GM12801 (cell line): Measurements from ENCODE around the gene NUP98.
A peak's percentile ranks its signal among the peaks of the same experiment; 100 is the strongest.

Experiments
- CTCF ChIP-seq: IDR thresholded peaks from one replicate; pipeline ENCODE4 v1.5.1; 2011; ENCODE audit warnings: control low read depth; ENCODE audit not compliant: insufficient read length; ENCODE audit errors: extremely low read depth

Gene NUP98

GRCh38 chr11:3825473-3826154 is 28.3 kb upstream of the NUP98 start:
- TF ChIP-seq CTCF = no peak

- peak; percentile 73 for TF ChIP-seq CTCF
These were observed 27.5 kb upstream of the NUP98 start for GRCh38 chr11:3824714-3825472.

- TF ChIP-seq CTCF = no peak
These were observed 26.6 kb upstream of the NUP98 start for GRCh38 chr11:3823762-3824506.

GRCh38 chr11:3823303-3823702 is 25.9 kb upstream of the NUP98 start:
- no peak for TF ChIP-seq CTCF

- TF ChIP-seq CTCF = no peak
These were observed 25.0 kb upstream of the NUP98 start for GRCh38 chr11:3822312-3822711.

- TF ChIP-seq CTCF = no peak
These were observed 23.6 kb upstream of the NUP98 start for GRCh38 chr11:3820971-3821370.

GRCh38 chr11:3817181-3817800 is 19.9 kb upstream of the NUP98 start:
- TF ChIP-seq CTCF = no peak
